ENCODE data around the gene PHTF2. TPM values are rescaled to one million over a fixed set of nuclear protein-coding genes. Genes with fewer than 3 reads are reported as not detected.

The PHTF2 gene
- total and polyA plus RNA-seq, 4 donors = 5.1 to 37.1 (median 8.7) TPM

DNA sequence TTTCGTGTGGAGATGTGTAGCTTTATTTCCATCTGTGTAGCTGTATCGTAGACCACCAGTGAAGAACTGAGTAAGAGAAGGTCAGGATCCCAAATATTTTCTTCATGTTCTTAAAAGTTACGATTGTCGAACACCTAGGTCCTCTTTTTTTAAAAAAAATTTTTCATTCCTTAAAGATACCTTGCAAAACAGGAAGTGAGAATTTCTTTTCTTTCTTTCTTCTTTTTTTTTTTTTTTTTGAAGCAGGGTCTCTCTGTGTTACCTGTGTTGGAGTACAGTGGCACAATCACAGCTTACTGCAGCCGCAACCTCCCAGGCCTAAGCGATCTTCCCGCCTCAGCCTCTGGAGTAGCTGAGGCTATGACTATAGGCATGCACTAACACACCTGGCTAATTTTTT lies 60.8 kb downstream of the PHTF2 start:
- Histone ChIP-seq H3K27ac (ENCODE audit: low read depth in 1 of 2, low read length in 1 of 2) (no peak overlapping the region), H3K27me3 (ENCODE audit: control insufficient read depth in 3 of 3, insufficient read depth in 3 of 3, low read length in 2 of 3) (no peaks in the 10 kb centered on the region), H3K4me3 (no peak overlapping the region), H3K9ac (ENCODE audit: insufficient read depth in 1 of 2, low read length in 2 of 2) (no peak overlapping the region), H3K4me1 (ENCODE audit: control insufficient read depth in 5 of 5, insufficient read depth in 5 of 5, low read length in 5 of 5) (peaks cover 0 to 8% (median 0%) of the 10 kb centered on the region in 5 donors), H3K36me3 (ENCODE audit: control insufficient read depth in 4 of 4, insufficient read depth in 4 of 4, low read length in 4 of 4) (peaks cover 0 to 7% (median 2%) of the 10 kb centered on the region in 4 donors), H3K9me3 (ENCODE audit: control insufficient read depth in 4 of 4, insufficient read depth in 3 of 4, low read length in 3 of 4) (peaks cover 0 to 3% (median under 1%) of the 10 kb centered on the region in 4 donors)
- TF ChIP-seq, protein P1, sequence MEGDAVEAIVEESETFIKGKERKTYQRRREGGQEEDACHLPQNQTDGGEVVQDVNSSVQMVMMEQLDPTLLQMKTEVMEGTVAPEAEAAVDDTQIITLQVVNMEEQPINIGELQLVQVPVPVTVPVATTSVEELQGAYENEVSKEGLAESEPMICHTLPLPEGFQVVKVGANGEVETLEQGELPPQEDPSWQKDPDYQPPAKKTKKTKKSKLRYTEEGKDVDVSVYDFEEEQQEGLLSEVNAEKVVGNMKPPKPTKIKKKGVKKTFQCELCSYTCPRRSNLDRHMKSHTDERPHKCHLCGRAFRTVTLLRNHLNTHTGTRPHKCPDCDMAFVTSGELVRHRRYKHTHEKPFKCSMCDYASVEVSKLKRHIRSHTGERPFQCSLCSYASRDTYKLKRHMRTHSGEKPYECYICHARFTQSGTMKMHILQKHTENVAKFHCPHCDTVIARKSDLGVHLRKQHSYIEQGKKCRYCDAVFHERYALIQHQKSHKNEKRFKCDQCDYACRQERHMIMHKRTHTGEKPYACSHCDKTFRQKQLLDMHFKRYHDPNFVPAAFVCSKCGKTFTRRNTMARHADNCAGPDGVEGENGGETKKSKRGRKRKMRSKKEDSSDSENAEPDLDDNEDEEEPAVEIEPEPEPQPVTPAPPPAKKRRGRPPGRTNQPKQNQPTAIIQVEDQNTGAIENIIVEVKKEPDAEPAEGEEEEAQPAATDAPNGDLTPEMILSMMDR (IDR thresholded peaks at IDR 0.05; ENCODE audit: control extremely low read depth, extremely low read depth) = no peak
- 83 to 92% methylated on average over 7 of the region's 7 CpGs for WGBS, 2 donors
- no peak for ATAC-seq (ENCODE audit: insufficient read depth, low FRiP score)
- no peak for DNase-seq

DNA sequence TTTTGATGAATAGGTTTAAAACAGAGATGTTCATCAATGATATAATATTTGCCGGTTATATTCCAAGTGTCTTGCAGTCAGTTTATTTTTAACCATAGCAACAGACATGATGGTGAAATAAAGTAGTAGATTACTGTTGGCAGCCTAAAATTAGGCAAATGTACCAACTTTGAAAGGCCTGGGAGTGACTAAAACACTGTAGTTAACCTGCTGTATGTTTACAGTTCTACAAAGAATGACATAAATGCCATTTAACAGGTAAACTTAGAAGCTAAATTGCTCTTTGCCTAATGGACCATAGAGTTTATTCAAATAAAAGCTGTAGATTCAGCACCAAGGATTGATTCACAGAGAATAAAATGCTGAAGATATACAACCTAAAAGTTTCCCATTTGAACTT lies 64.1 kb downstream of the PHTF2 start:
- no peak overlapping the region for H3K27ac ChIP-seq (ENCODE audit: low read depth in 1 of 2, low read length in 1 of 2)
- DNase-seq = peak in 1 of 3 donors; percentile 12
- peaks cover 0 to 10% (median 0%) of the 10 kb centered on the region in 5 donors for H3K4me1 ChIP-seq (ENCODE audit: control insufficient read depth in 5 of 5, insufficient read depth in 5 of 5, low read length in 5 of 5)
- no peak overlapping the region for H3K4me3 ChIP-seq
- H3K9ac ChIP-seq (ENCODE audit: insufficient read depth in 1 of 2, low read length in 2 of 2) = no peak overlapping the region
- no peaks in the 10 kb centered on the region for H3K27me3 ChIP-seq (ENCODE audit: control insufficient read depth in 3 of 3, insufficient read depth in 3 of 3, low read length in 2 of 3)
- no peak for ATAC-seq (ENCODE audit: insufficient read depth, low FRiP score)
- WGBS, 2 donors = 75 to 82% methylated on average over 1 of the region's 1 CpG
- no peaks in the 10 kb centered on the region for H3K9me3 ChIP-seq (ENCODE audit: control insufficient read depth in 4 of 4, insufficient read depth in 3 of 4, low read length in 3 of 4)
- H3K36me3 ChIP-seq (ENCODE audit: control insufficient read depth in 4 of 4, insufficient read depth in 4 of 4, low read length in 4 of 4) = no peaks in the 10 kb centered on the region
- TF ChIP-seq, protein P1 (IDR thresholded peaks at IDR 0.05; ENCODE audit: control extremely low read depth, extremely low read depth) = no peak

DNA sequence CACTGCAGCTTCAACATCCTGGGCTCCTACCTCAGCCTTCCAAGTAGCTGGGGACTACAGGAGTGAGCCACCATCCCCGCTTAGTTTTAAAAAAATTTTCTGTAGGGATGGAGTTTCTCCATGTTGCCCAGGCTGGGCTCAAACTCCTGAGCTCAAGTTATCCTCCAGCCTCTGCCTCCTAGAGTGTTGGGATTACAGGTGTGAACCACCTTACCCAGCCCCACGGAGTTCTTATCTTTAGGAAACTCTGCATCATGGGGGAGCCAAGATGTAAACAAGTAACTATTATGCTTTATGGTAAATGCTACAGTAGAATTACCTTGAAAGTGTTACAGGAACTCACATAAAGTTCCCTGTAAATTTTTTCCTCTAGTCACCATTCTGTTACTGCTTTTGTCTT lies 65.3 kb downstream of the PHTF2 start:
- ATAC-seq (ENCODE audit: insufficient read depth, low FRiP score) = no peak
- no peaks in the 10 kb centered on the region for H3K9me3 ChIP-seq (ENCODE audit: control insufficient read depth in 4 of 4, insufficient read depth in 3 of 4, low read length in 3 of 4)
- WGBS, 2 donors = 88 to 94% methylated on average over 2 of the region's 2 CpGs

More for the DNA sequence above, 65.3 kb downstream of the PHTF2 start:
- H3K27ac ChIP-seq (ENCODE audit: low read depth in 1 of 2, low read length in 1 of 2) = no peak overlapping the region
- H3K36me3 ChIP-seq (ENCODE audit: control insufficient read depth in 4 of 4, insufficient read depth in 4 of 4, low read length in 4 of 4) = no peaks in the 10 kb centered on the region
- no peak overlapping the region for H3K4me3 ChIP-seq
- H3K9ac ChIP-seq (ENCODE audit: insufficient read depth in 1 of 2, low read length in 2 of 2) = no peak overlapping the region
- no peaks in the 10 kb centered on the region for H3K27me3 ChIP-seq (ENCODE audit: control insufficient read depth in 3 of 3, insufficient read depth in 3 of 3, low read length in 2 of 3)
- peaks cover 0 to 9% (median 0%) of the 10 kb centered on the region in 5 donors for H3K4me1 ChIP-seq (ENCODE audit: control insufficient read depth in 5 of 5, insufficient read depth in 5 of 5, low read length in 5 of 5)
- TF ChIP-seq, protein P1 (IDR thresholded peaks at IDR 0.05; ENCODE audit: control extremely low read depth, extremely low read depth) = no peak
- no peak for DNase-seq

All from lung (tissue), 12 donors.